K562 (cell line): ENCODE measurements around the gene PIK3CG. TPM values are rescaled to one million over a fixed set of nuclear protein-coding genes. Genes with fewer than 3 reads are reported as not detected.

ENCODE experiments used
- ATAC-seq: fragments of 200-7000 bp; cut with Tn5 transposase; 3 replicates; pipeline ENCODE4 v1.9.1; 2020; ENCODE audit warnings: moderate library complexity
- BruUV-seq: library from RNA; stranded (reverse); fragments of 400-500 nt; replicated peaks from 2 replicates; lab custom pipeline; 2021; lab: Mats Ljungman, UMichigan
- CTCF ChIA-PET: fragments of 300-600 bp; formaldehyde crosslinking; extraction: SDS; loops from one replicate; lab custom pipeline; 2021; ENCODE audit warnings: low intra/inter-chr PET ratio; lab: Yijun Ruan, JAX
- POLR2A ChIA-PET: fragments of 300-600, 350-650 bp; sonication (Branson Sonifier 250); formaldehyde crosslinking; extraction: SDS; loops from one replicate; lab custom pipeline; 2021; ENCODE audit warnings: antibody characterized with exemption, inconsistent platforms; lab: Yijun Ruan, JAX
- DNase-seq, 4 experiments: peaks; one replicate each; pipeline versions ENCODE4 v3.0.0 to v3.0.0-alpha.2; 2011 to 2018; ENCODE audit warnings: low spot score in 3 of 4, mixed read lengths in 3 of 4; ENCODE audit errors: extremely low read depth in 1 of 4
- FAIRE-seq: peaks from 2 replicates; lab custom pipeline; 2011; peaks lifted over from hg19 to GRCh38; lab: Jason Lieb, UNC
- H2AFZ ChIP-seq: 2 replicates; pipeline ENCODE4 v1.6.0; 2011; ENCODE audit warnings: low read depth, low read length, control low read depth, inconsistent platforms
- H3K27ac ChIP-seq: fragments of 200-600 bp; 3 replicates; pipeline ENCODE4 v1.8.0; 2011; ENCODE audit warnings: low read depth, mild to moderate bottlenecking, control low read depth, inconsistent platforms, low read length, moderate library complexity, mixed read lengths; ENCODE audit errors: extremely low read depth
- H3K27me3 ChIP-seq, 2 experiments: fragments of 300-600 bp in 1 of 2; 2 replicates in 1 of 2; 3 replicates in 1 of 2; pipeline versions ENCODE4 v1.6.0 to v1.8.0; 2011; ENCODE audit warnings: inconsistent platforms in 2 of 2, low read length in 2 of 2, mild to moderate bottlenecking in 1 of 2, mixed read lengths in 1 of 2, moderate library complexity in 1 of 2; ENCODE audit not compliant: control insufficient read depth in 2 of 2, insufficient read depth in 2 of 2
- H3K36me3 ChIP-seq: fragments of 300-600 bp; 3 replicates; pipeline ENCODE4 v1.8.0; 2011; ENCODE audit warnings: mild to moderate bottlenecking, low read length, inconsistent platforms; ENCODE audit not compliant: control insufficient read depth, insufficient read depth
- H3K4me1 ChIP-seq, 2 experiments: fragments of 200-600 bp in 1 of 2; replicated peaks in 1 of 2; 2 replicates in 1 of 2; 3 replicates in 1 of 2; pipeline versions ENCODE4 v1.5.1 to v1.8.0; 2011; ENCODE audit warnings: inconsistent platforms in 2 of 2, low read length in 2 of 2, mild to moderate bottlenecking in 1 of 2, mixed read lengths in 1 of 2, moderate library complexity in 1 of 2; ENCODE audit not compliant: control insufficient read depth in 2 of 2, insufficient read depth in 2 of 2
- H3K4me2 ChIP-seq: 2 replicates; pipeline ENCODE4 v1.6.1; 2011; ENCODE audit warnings: low read length, control low read depth, inconsistent platforms, mixed read lengths; ENCODE audit not compliant: insufficient read depth
- H3K4me3 ChIP-seq: fragments of 200-600 bp; sonication (generic), shearing (Covaris generic); 2 replicates; pipeline ENCODE4 v1.5.1; 2016; ENCODE audit warnings: control low read depth, inconsistent platforms
- H3K79me2 ChIP-seq: fragments of 200-600 bp; 3 replicates; pipeline ENCODE4 v1.8.0; 2011; ENCODE audit warnings: low read length, inconsistent platforms; ENCODE audit not compliant: control insufficient read depth, insufficient read depth
- H3K9ac ChIP-seq, 2 experiments: 2 replicates each; pipeline versions ENCODE4 v1.6.0 to v1.6.1; 2011; ENCODE audit warnings: low read depth in 2 of 2, low read length in 2 of 2, control low read depth in 1 of 2, inconsistent platforms in 1 of 2, mild to moderate bottlenecking in 1 of 2, mixed read lengths in 1 of 2; ENCODE audit not compliant: insufficient read depth in 1 of 2
- H3K9me1 ChIP-seq: one replicate; pipeline ENCODE4 v1.6.0; 2011; ENCODE audit warnings: inconsistent platforms, mild to moderate bottlenecking, low read length, moderate library complexity; ENCODE audit not compliant: control insufficient read depth, insufficient read depth
- H3K9me3 ChIP-seq: replicated peaks from 2 replicates; pipeline ENCODE4 v1.5.1; 2011; ENCODE audit warnings: low read depth, low read length, inconsistent platforms; ENCODE audit not compliant: control insufficient read depth, insufficient read depth
- H4K20me1 ChIP-seq: replicated peaks from 2 replicates; pipeline ENCODE4 v1.6.1; 2011; ENCODE audit warnings: low read length, inconsistent platforms, mixed read lengths; ENCODE audit not compliant: control insufficient read depth, insufficient read depth
- CBX5 ChIP-seq: IDR thresholded peaks from 2 replicates; pipeline ENCODE4 v1.6.1; 2014; ENCODE audit warnings: low read depth, borderline replicate concordance
- KAT7 ChIP-seq: sonication (generic); formaldehyde crosslinking; IDR thresholded peaks from 2 replicates; pipeline ENCODE4 v1.8.0; 2022; ENCODE audit warnings: missing genetic modification reagents, mild to moderate bottlenecking, borderline replicate concordance
- KLF13 ChIP-seq: fragments of 450-650 bp; IDR thresholded peaks from 2 replicates; pipeline ENCODE4 v1.6.1; 2016; ENCODE audit warnings: missing genetic modification characterization, low read depth, mild to moderate bottlenecking, missing compliant biosample characterization, moderate library complexity, borderline replicate concordance
- RAD51 ChIP-seq: fragments of 450-650 bp; IDR thresholded peaks from 2 replicates; pipeline ENCODE4 v1.7.1; 2016; ENCODE audit warnings: low read depth, mild to moderate bottlenecking, borderline replicate concordance
- SREBF1 ChIP-seq: fragments of 150-350 bp; IDR thresholded peaks from 2 replicates; pipeline ENCODE4 v1.6.1; 2014; ENCODE audit warnings: antibody characterized with exemption, low read depth, low read length, borderline replicate concordance
- TEAD2 ChIP-seq: fragments of 450-650 bp; IDR thresholded peaks from 2 replicates; pipeline ENCODE4 v1.6.1; 2016; ENCODE audit warnings: missing genetic modification characterization, control low read depth, missing compliant biosample characterization
- ZNF57 ChIP-seq: fragments of 450-650 bp; formaldehyde crosslinking; IDR thresholded peaks from 2 replicates; pipeline ENCODE4 v1.4.0; 2020; ENCODE audit warnings: mild to moderate bottlenecking, moderate library complexity
- WGBS: fragments of 100-300 bp; shearing (Covaris generic); methylation state at CpG from one replicate; pipeline ENCODE4 v1.1.6; 2016; ENCODE audit warnings: low coverage, mixed read lengths; ENCODE audit not compliant: insufficient coverage; ENCODE audit errors: missing lambda C conversion rate; 5-methylcytosine and 5-hydroxymethylcytosine counted together
- in situ Hi-C: fragments of 300-500 bp; cut with MboI; formaldehyde crosslinking; loops from 4 replicates; pipeline ENCODE4 v1.15.0; 2018; ENCODE audit warnings: inconsistent platforms, mixed read lengths
- intact Hi-C: fragments of 100-400 bp; cut with micrococcal nuclease; formaldehyde crosslinking; loops from 2 replicates; pipeline ENCODE4 v1.14.2; 2022
- polyA plus RNA-seq, 8 experiments: library from polyadenylated mRNA; depleted of rRNA in 4 of 8; stranded (reverse) in 5 of 8; unstranded in 3 of 8; fragments of >200 nt; fragmentation: Nextera tagmentation in 2 of 8; fragmentation: Illumina TruSeq in 1 of 8; extraction: Ambion mirVana in 2 of 8; extraction: Trizol in 1 of 8; gene quantifications; 2 replicates each; pipeline versions ENCODE4 v1.2.1 to v1.2.3, GENCODE V29; 2011 to 2014; ENCODE audit warnings: inconsistent platforms in 1 of 8, missing spikeins in 1 of 8
- total RNA-seq, 7 experiments: library from RNA; depleted of rRNA in 6 of 7; stranded (reverse); fragments of >200 nt in 6 of 7; fragmentation: Illumina TruSeq in 2 of 7; extraction: Trizol in 2 of 7; gene quantifications; 2 replicates each; pipeline versions ENCODE4 v1.2.1 to v1.2.3, GENCODE V29; 2011 to 2021; ENCODE audit warnings: low replicate concordance in 1 of 7
- TF ChIP-seq, protein P1 (sequence below): fragments of 250-450 bp; sonication (Bioruptor Pico); IDR thresholded peaks from 2 replicates; pipeline ENCODE4 v1.4.0; 2020
- TF ChIP-seq, protein P2 (sequence below): sonication (generic); formaldehyde crosslinking; IDR thresholded peaks from 2 replicates; pipeline ENCODE4 v1.8.1; 2022; ENCODE audit warnings: missing genetic modification reagents
- TF ChIP-seq, protein P3 (sequence below), 2 experiments: IDR thresholded peaks; 2 replicates each; pipeline ENCODE4 v1.6.1; 2012; ENCODE audit warnings: improper control_type of control experiment in 2 of 2, low read depth in 2 of 2, low read length in 2 of 2, borderline replicate concordance in 1 of 2
- TF ChIP-seq, protein P4 (sequence below), 2 experiments: fragments of 450-650 bp; IDR thresholded peaks; 2 replicates each; pipeline ENCODE4 v1.6.1; 2016

The PIK3CG gene
- total and polyA plus RNA-seq, 9 of the 15 experiments (the other 6 are each of a cell fraction or from before 2014, with no cell fraction given), result 5.3 to 42.5 (median 29.0) TPM

DNA sequence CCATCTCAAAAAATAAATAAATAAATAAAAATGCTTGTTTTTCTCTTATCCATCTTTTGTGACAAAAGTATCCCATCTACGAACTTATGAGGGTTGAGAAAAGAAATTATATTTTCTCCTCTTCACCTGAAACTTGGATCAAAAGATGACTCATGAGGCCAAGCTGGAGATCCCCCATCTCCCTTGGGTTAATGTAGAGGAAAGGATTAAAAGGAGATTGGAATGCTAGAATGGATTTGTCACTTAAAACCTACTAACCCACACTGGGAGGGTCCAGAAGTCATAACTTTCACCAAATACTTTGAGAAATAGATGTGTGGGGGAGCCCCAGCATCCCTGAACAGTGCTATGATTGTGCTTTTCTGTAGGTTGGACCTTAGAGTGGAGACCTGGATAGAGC is 46.3 kb upstream of the PIK3CG start:
- POLR2A ChIA-PET, result interaction anchor here (1.4 to 4.5 kb wide), 3 partner anchors 9 to 43 kb away, joined by 4 to 16 read pairs (median 4); no protein-coding TSS in a partner anchor
- no peaks in the 10 kb centered on the region for H3K36me3 ChIP-seq
- no peak overlapping the region for H3K9ac ChIP-seq
- no peak overlapping the region for H3K4me2 ChIP-seq
- FAIRE-seq (no peak), ATAC-seq (no peak), DNase-seq (no peak)
- no peaks in the 10 kb centered on the region for H4K20me1 ChIP-seq
- H3K79me2 ChIP-seq, result no peaks in the 10 kb centered on the region
- H3K4me1 ChIP-seq, result peaks cover 0 to 13% of the 10 kb centered on the region in 2 experiments; a peak in 4 of 5 replicates
- H3K27me3 ChIP-seq, result no peaks in the 10 kb centered on the region
- no peak overlapping the region for H3K4me3 ChIP-seq
- no peak overlapping the region for H3K27ac ChIP-seq
- intact Hi-C loops, result no loop called here
- H2AFZ ChIP-seq, result no peak overlapping the region
- no peaks in the 10 kb centered on the region for H3K9me1 ChIP-seq
- CTCF ChIA-PET, result no interaction called here
- in situ Hi-C loops, result no loop called here
- no TSS peak for BruUV-seq
- 37% methylated on average over 1 of the region's 1 CpG for whole genome bisulfite sequencing
- no peaks in the 10 kb centered on the region for H3K9me3 ChIP-seq
- TF ChIP-seq, protein P1, sequence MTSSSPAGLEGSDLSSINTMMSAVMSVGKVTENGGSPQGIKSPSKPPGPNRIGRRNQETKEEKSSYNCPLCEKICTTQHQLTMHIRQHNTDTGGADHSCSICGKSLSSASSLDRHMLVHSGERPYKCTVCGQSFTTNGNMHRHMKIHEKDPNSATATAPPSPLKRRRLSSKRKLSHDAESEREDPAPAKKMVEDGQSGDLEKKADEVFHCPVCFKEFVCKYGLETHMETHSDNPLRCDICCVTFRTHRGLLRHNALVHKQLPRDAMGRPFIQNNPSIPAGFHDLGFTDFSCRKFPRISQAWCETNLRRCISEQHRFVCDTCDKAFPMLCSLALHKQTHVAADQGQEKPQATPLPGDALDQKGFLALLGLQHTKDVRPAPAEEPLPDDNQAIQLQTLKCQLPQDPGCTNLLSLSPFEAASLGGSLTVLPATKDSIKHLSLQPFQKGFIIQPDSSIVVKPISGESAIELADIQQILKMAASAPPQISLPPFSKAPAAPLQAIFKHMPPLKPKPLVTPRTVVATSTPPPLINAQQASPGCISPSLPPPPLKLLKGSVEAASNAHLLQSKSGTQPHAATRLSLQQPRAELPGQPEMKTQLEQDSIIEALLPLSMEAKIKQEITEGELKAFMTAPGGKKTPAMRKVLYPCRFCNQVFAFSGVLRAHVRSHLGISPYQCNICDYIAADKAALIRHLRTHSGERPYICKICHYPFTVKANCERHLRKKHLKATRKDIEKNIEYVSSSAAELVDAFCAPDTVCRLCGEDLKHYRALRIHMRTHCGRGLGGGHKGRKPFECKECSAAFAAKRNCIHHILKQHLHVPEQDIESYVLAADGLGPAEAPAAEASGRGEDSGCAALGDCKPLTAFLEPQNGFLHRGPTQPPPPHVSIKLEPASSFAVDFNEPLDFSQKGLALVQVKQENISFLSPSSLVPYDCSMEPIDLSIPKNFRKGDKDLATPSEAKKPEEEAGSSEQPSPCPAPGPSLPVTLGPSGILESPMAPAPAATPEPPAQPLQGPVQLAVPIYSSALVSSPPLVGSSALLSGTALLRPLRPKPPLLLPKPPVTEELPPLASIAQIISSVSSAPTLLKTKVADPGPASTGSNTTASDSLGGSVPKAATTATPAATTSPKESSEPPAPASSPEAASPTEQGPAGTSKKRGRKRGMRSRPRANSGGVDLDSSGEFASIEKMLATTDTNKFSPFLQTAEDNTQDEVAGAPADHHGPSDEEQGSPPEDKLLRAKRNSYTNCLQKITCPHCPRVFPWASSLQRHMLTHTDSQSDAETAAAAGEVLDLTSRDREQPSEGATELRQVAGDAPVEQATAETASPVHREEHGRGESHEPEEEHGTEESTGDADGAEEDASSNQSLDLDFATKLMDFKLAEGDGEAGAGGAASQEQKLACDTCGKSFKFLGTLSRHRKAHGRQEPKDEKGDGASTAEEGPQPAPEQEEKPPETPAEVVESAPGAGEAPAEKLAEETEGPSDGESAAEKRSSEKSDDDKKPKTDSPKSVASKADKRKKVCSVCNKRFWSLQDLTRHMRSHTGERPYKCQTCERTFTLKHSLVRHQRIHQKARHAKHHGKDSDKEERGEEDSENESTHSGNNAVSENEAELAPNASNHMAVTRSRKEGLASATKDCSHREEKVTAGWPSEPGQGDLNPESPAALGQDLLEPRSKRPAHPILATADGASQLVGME, result no peak
- TF ChIP-seq SREBF1 (no peak), ZNF57 (CRISPR knock-in tag) (no peak), KAT7 (CRISPR knock-in tag) (no peak), RAD51 (no peak), TEAD2 (no peak), CBX5 (no peak), KLF13 (tag) (no peak)
- TF ChIP-seq, protein P2, sequence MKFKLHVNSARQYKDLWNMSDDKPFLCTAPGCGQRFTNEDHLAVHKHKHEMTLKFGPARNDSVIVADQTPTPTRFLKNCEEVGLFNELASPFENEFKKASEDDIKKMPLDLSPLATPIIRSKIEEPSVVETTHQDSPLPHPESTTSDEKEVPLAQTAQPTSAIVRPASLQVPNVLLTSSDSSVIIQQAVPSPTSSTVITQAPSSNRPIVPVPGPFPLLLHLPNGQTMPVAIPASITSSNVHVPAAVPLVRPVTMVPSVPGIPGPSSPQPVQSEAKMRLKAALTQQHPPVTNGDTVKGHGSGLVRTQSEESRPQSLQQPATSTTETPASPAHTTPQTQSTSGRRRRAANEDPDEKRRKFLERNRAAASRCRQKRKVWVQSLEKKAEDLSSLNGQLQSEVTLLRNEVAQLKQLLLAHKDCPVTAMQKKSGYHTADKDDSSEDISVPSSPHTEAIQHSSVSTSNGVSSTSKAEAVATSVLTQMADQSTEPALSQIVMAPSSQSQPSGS (CRISPR knock-in tag), result no peak
- TF ChIP-seq, protein P3, sequence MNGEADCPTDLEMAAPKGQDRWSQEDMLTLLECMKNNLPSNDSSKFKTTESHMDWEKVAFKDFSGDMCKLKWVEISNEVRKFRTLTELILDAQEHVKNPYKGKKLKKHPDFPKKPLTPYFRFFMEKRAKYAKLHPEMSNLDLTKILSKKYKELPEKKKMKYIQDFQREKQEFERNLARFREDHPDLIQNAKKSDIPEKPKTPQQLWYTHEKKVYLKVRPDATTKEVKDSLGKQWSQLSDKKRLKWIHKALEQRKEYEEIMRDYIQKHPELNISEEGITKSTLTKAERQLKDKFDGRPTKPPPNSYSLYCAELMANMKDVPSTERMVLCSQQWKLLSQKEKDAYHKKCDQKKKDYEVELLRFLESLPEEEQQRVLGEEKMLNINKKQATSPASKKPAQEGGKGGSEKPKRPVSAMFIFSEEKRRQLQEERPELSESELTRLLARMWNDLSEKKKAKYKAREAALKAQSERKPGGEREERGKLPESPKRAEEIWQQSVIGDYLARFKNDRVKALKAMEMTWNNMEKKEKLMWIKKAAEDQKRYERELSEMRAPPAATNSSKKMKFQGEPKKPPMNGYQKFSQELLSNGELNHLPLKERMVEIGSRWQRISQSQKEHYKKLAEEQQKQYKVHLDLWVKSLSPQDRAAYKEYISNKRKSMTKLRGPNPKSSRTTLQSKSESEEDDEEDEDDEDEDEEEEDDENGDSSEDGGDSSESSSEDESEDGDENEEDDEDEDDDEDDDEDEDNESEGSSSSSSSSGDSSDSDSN (IDR thresholded peaks at IDR 0.05; ENCODE audit: borderline replicate concordance in 1 of 2, low read depth in 2 of 2, low read length in 2 of 2), result no peak
- TF ChIP-seq, protein P4, sequence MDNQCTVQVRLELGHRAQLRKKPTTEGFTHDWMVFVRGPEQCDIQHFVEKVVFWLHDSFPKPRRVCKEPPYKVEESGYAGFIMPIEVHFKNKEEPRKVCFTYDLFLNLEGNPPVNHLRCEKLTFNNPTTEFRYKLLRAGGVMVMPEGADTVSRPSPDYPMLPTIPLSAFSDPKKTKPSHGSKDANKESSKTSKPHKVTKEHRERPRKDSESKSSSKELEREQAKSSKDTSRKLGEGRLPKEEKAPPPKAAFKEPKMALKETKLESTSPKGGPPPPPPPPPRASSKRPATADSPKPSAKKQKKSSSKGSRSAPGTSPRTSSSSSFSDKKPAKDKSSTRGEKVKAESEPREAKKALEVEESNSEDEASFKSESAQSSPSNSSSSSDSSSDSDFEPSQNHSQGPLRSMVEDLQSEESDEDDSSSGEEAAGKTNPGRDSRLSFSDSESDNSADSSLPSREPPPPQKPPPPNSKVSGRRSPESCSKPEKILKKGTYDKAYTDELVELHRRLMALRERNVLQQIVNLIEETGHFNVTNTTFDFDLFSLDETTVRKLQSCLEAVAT (IDR thresholded peaks at IDR 0.05), result no peak
